BLaER1 treated with 17β-estradiol and CSF1 and Interleukin-3, amounts not matched to agents 10 nM and 100 nM (cell line): ENCODE measurements around the gene STAC3.

ENCODE experiments used
- H3K27ac ChIP-seq, 11 experiments: shearing (Covaris generic); formaldehyde crosslinking; 2 replicates each; pipeline ENCODE4 v1.8.1; 2022
- H3K27me3 ChIP-seq, 11 experiments: shearing (Covaris generic); formaldehyde crosslinking; 2 replicates each; pipeline ENCODE4 v1.8.1; 2022
- H3K36me3 ChIP-seq, 11 experiments: shearing (Covaris generic); formaldehyde crosslinking; 2 replicates each; pipeline ENCODE4 v1.8.1; 2022
- H3K4me1 ChIP-seq, 10 experiments: shearing (Covaris generic); formaldehyde crosslinking; 2 replicates each; pipeline ENCODE4 v1.8.1; 2022
- H3K4me2 ChIP-seq, 11 experiments: shearing (Covaris generic); formaldehyde crosslinking; 2 replicates each; pipeline ENCODE4 v1.8.1; 2022
- H3K4me3 ChIP-seq, 10 experiments: shearing (Covaris generic); formaldehyde crosslinking; 2 replicates each; pipeline ENCODE4 v1.8.1; 2022
- H3K9ac ChIP-seq, 11 experiments: shearing (Covaris generic); formaldehyde crosslinking; 2 replicates each; pipeline ENCODE4 v1.8.1; 2022
- H3K9me3 ChIP-seq, 11 experiments: shearing (Covaris generic); formaldehyde crosslinking; replicated peaks in 1 of 11; 2 replicates each; pipeline ENCODE4 v1.8.1; 2022
- H4K20me1 ChIP-seq, 11 experiments: shearing (Covaris generic); formaldehyde crosslinking; 2 replicates each; pipeline ENCODE4 v1.8.1; 2022
- Cebpa-rat ChIP-seq, 11 experiments: shearing (Covaris generic); IDR thresholded peaks; 2 replicates each; pipeline ENCODE4 v1.8.1; 2022

Gene STAC3

GRCh38 chr12:57213058-57213715, 37.8 kb downstream of the STAC3 start:
- Histone ChIP-seq H3K4me3 (no peak overlapping the region), H3K27me3 (peaks cover 46 to 49% (median 48%) of the 10 kb centered on the region in 11 experiments), H3K4me2 (peak overlapping the region; percentile 24 to 89 (median 71)), H3K4me1 (peaks cover 47 to 94% (median 86%) of the 10 kb centered on the region in 10 experiments), H3K27ac (no peak overlapping the region), H4K20me1 (peaks cover 33 to 97% (median 49%) of the 10 kb centered on the region in 11 experiments), H3K9me3 (no peaks in the 10 kb centered on the region), H3K9ac (peak overlapping the region in 4 of 11 experiments; percentile 2 to 40 (median 27); a peak in 1 of 22 replicates), H3K36me3 (peaks cover 0 to 53% (median 0%) of the 10 kb centered on the region in 11 experiments; a peak in 10 of 22 replicates)
- no peak for TF ChIP-seq Cebpa-rat (IDR thresholded peaks at IDR 0.05)

GRCh38 chr12:57212701-57213057, 38.3 kb downstream of the STAC3 start:
- H4K20me1 ChIP-seq: peaks cover 28 to 97% (median 46%) of the 10 kb centered on the region in 11 experiments
- no peak overlapping the region for H3K4me3 ChIP-seq
- peak overlapping the region; percentile 24 to 89 (median 71); a peak in 21 of 22 replicates for H3K4me2 ChIP-seq
- H3K9me3 ChIP-seq: no peaks in the 10 kb centered on the region
- peak overlapping the region in 4 of 11 experiments; percentile 2 to 40 (median 27); a peak in 1 of 22 replicates for H3K9ac ChIP-seq
- no peak overlapping the region for H3K27ac ChIP-seq
- peaks cover 41 to 44% (median 43%) of the 10 kb centered on the region in 11 experiments for H3K27me3 ChIP-seq
- H3K36me3 ChIP-seq: peaks cover 0 to 58% (median 0%) of the 10 kb centered on the region in 11 experiments; a peak in 10 of 22 replicates
- no peak for TF ChIP-seq Cebpa-rat (IDR thresholded peaks at IDR 0.05)
- H3K4me1 ChIP-seq: peaks cover 47 to 96% (median 87%) of the 10 kb centered on the region in 10 experiments

- H3K4me2 ChIP-seq: peak overlapping the region in 10 of 11 experiments; percentile 24 to 89 (median 74); a peak in 18 of 22 replicates
- no peak overlapping the region for H3K4me3 ChIP-seq
- no peaks in the 10 kb centered on the region for H3K9me3 ChIP-seq
- peaks cover 0 to 63% (median 0%) of the 10 kb centered on the region in 11 experiments; a peak in 10 of 22 replicates for H3K36me3 ChIP-seq
- peaks cover 22 to 97% (median 39%) of the 10 kb centered on the region in 11 experiments for H4K20me1 ChIP-seq
- TF ChIP-seq Cebpa-rat (IDR thresholded peaks at IDR 0.05): no peak
- H3K27me3 ChIP-seq: peaks cover 35 to 38% (median 37%) of the 10 kb centered on the region in 11 experiments
- peaks cover 44 to 89% (median 81%) of the 10 kb centered on the region in 10 experiments for H3K4me1 ChIP-seq
- H3K27ac ChIP-seq: no peak overlapping the region
- H3K9ac ChIP-seq: peak overlapping the region in 1 of 11 experiments; percentile 4; a peak in 1 of 22 replicates
Measured at GRCh38 chr12:57211791-57212700, 38.9 kb downstream of the STAC3 start.

GRCh38 chr12:57210926-57211692, 39.9 kb downstream of the STAC3 start:
- H3K27ac ChIP-seq: no peak overlapping the region
- no peaks in the 10 kb centered on the region for H3K9me3 ChIP-seq
- peaks cover 17 to 99% (median 33%) of the 10 kb centered on the region in 11 experiments; a peak in 20 of 22 replicates for H4K20me1 ChIP-seq
- peak overlapping the region in 2 of 11 experiments; percentile 2 to 33; a peak in 3 of 22 replicates for H3K9ac ChIP-seq
- peaks cover 37 to 82% (median 75%) of the 10 kb centered on the region in 10 experiments for H3K4me1 ChIP-seq
- peaks cover 0 to 71% (median 0%) of the 10 kb centered on the region in 11 experiments; a peak in 12 of 22 replicates for H3K36me3 ChIP-seq
- no peak for TF ChIP-seq Cebpa-rat (IDR thresholded peaks at IDR 0.05)
- peak overlapping the region in 9 of 11 experiments; percentile 39 to 89 (median 75); a peak in 18 of 22 replicates for H3K4me2 ChIP-seq
- H3K27me3 ChIP-seq: peaks cover 25 to 28% (median 27%) of the 10 kb centered on the region in 11 experiments
- no peak overlapping the region for H3K4me3 ChIP-seq

GRCh38 chr12:57210461-57210860, 40.5 kb downstream of the STAC3 start:
- no peak overlapping the region for H3K4me3 ChIP-seq
- no peak for TF ChIP-seq Cebpa-rat (IDR thresholded peaks at IDR 0.05)
- no peak overlapping the region for H3K27ac ChIP-seq
- H3K4me1 ChIP-seq: peaks cover 30 to 76% (median 68%) of the 10 kb centered on the region in 10 experiments
- peaks cover 19 to 22% (median 21%) of the 10 kb centered on the region in 11 experiments for H3K27me3 ChIP-seq
- peaks cover 0 to 78% (median 4%) of the 10 kb centered on the region in 11 experiments; a peak in 13 of 22 replicates for H3K36me3 ChIP-seq
- no peaks in the 10 kb centered on the region for H3K9me3 ChIP-seq
- H4K20me1 ChIP-seq: peaks cover 11 to 99% (median 27%) of the 10 kb centered on the region in 11 experiments; a peak in 20 of 22 replicates
- peak overlapping the region in 9 of 11 experiments; percentile 39 to 89 (median 75); a peak in 18 of 22 replicates for H3K4me2 ChIP-seq
- peak overlapping the region in 2 of 11 experiments; percentile 2 to 33; a peak in 3 of 22 replicates for H3K9ac ChIP-seq

GRCh38 chr12:57209916-57210315, 41.1 kb downstream of the STAC3 start:
- Histone ChIP-seq H3K9me3 (no peaks in the 10 kb centered on the region), H3K36me3 (peaks cover under 1 to 83% (median 9%) of the 10 kb centered on the region in 11 experiments; a peak in 15 of 22 replicates), H4K20me1 (peaks cover 5 to 99% (median 24%) of the 10 kb centered on the region in 11 experiments; a peak in 18 of 22 replicates), H3K4me2 (peak overlapping the region in 9 of 11 experiments; percentile 39 to 89 (median 75); a peak in 16 of 22 replicates), H3K9ac (no peak overlapping the region; a peak in 1 of 22 replicates), H3K4me1 (peaks cover 25 to 70% (median 65%) of the 10 kb centered on the region in 10 experiments), H3K27ac (no peak overlapping the region), H3K4me3 (no peak overlapping the region), H3K27me3 (peaks cover 13 to 16% (median 16%) of the 10 kb centered on the region in 11 experiments)
- no peak for TF ChIP-seq Cebpa-rat (IDR thresholded peaks at IDR 0.05)

- Histone ChIP-seq H3K36me3 (peaks cover 5 to 94% (median 21%) of the 10 kb centered on the region in 11 experiments; a peak in 16 of 22 replicates), H3K27me3 (peaks cover 2 to 5% (median 4%) of the 10 kb centered on the region in 11 experiments), H3K9ac (peak overlapping the region in 2 of 11 experiments; percentile 29 to 39; a peak in 1 of 22 replicates), H3K4me1 (peaks cover 14 to 65% (median 54%) of the 10 kb centered on the region in 10 experiments), H3K4me2 (peak overlapping the region in 5 of 11 experiments; percentile 21 to 89 (median 50); a peak in 10 of 22 replicates), H3K27ac (no peak overlapping the region), H4K20me1 (peaks cover 0 to 99% (median 15%) of the 10 kb centered on the region in 11 experiments; a peak in 12 of 22 replicates), H3K9me3 (no peaks in the 10 kb centered on the region), H3K4me3 (no peak overlapping the region)
- no peak for TF ChIP-seq Cebpa-rat (IDR thresholded peaks at IDR 0.05)
Measured at GRCh38 chr12:57208631-57209282, 42.2 kb downstream of the STAC3 start.
